ENCODE results near the gene MAST1. TPM values are rescaled to one million over a fixed set of nuclear protein-coding genes. Genes with fewer than 3 reads are reported as not detected.

Gene MAST1
- polyA plus RNA-seq, 1 experiment = 0.47 TPM

DNA sequence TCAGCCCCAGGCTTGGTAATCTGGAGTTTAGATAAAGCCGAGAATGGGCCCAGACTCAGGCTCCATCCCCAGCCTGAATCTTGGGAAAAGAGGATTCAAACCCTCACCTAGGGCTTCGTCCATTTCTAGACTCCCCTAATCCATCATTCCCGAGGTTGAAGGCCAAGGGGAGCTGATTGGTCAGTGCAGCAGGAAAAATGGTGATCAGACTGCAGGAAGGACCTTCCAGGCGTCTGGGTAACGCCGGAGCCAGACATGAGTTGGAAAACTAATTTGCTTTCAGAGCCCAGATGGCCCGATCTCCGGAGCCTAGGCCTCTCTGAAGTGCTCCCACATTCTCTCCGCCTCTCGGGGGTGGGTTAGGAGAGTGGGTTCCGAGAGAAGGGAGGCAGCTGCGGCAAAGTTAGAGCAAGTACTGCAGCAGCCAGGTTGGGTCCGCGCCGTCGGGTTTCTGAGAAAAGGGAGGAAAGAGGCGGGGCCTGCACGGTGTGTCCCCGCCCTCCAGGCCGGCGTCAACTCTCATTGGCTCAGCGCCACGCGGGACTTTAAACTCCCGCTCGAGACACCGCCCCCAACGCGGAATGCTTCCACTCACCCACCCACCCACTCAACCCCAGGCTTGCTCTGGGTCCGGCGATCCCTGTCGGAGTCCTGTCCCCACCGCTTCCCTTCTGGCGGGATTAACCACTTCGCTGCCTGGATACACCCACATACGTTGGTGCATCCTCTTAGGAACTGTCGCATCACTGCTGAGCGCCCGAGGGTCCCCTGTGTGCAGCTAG lies 3.1 kb upstream of the MAST1 start:
- POLR2A ChIA-PET = no interaction called here
- Histone ChIP-seq H3K4me3 (ENCODE audit: low read depth, low read length) (no peak overlapping the region), H3K9me3 (ENCODE audit: control insufficient read depth, insufficient read depth, low read length) (no peaks in the 10 kb centered on the region; the same call in 1 of the 2 replicates), H3K27me3 (ENCODE audit: control insufficient read depth, insufficient read depth, low read length) (peaks cover 66% of the 10 kb centered on the region), H3K27ac (ENCODE audit: low read depth, low read length) (no peak overlapping the region)
- DNase-seq (ENCODE audit: low read depth, low spot score) = no peak
- TF ChIP-seq, protein P1, sequence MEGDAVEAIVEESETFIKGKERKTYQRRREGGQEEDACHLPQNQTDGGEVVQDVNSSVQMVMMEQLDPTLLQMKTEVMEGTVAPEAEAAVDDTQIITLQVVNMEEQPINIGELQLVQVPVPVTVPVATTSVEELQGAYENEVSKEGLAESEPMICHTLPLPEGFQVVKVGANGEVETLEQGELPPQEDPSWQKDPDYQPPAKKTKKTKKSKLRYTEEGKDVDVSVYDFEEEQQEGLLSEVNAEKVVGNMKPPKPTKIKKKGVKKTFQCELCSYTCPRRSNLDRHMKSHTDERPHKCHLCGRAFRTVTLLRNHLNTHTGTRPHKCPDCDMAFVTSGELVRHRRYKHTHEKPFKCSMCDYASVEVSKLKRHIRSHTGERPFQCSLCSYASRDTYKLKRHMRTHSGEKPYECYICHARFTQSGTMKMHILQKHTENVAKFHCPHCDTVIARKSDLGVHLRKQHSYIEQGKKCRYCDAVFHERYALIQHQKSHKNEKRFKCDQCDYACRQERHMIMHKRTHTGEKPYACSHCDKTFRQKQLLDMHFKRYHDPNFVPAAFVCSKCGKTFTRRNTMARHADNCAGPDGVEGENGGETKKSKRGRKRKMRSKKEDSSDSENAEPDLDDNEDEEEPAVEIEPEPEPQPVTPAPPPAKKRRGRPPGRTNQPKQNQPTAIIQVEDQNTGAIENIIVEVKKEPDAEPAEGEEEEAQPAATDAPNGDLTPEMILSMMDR (IDR thresholded peaks at IDR 0.05; ENCODE audit: low read depth, low read length) = no peak
- CTCF ChIA-PET = interaction anchor here (0.9 to 1.2 kb wide), 2 partner anchors 13 to 68 kb away, joined by 4 to 5 read pairs; no protein-coding TSS in a partner anchor

DNA sequence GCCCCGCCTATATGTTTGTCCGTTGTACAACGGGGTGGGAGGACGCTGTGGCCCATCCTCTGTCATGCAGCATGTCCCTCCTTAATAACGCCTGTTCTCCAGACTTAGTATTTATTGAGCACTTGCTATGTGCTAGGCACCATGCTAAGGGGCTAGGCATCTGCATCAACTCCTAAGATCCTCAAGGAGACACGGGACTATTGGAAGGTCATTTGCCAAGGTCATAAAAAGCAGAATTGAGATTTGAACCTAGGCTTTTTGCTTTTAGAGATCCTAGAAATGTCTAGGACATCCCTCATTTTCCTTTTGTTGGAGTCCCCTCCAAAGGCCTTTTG lies 1.8 kb upstream of the MAST1 start:
- no peak overlapping the region for H3K4me3 ChIP-seq (ENCODE audit: low read depth, low read length)
- H3K9me3 ChIP-seq (ENCODE audit: control insufficient read depth, insufficient read depth, low read length) = peaks cover 5% of the 10 kb centered on the region; the same call in 1 of the 2 replicates
- H3K27me3 ChIP-seq (ENCODE audit: control insufficient read depth, insufficient read depth, low read length) = peaks cover 76% of the 10 kb centered on the region
- ChIA-PET CTCF (interaction anchor here (1.2 to 1.4 kb wide), 2 partner anchors 12 to 70 kb away, joined by 5 to 6 read pairs; no protein-coding TSS in a partner anchor), POLR2A (no interaction called here)
- H3K27ac ChIP-seq (ENCODE audit: low read depth, low read length) = no peak overlapping the region
- DNase-seq (ENCODE audit: low read depth, low spot score) = no peak
- TF ChIP-seq, protein P1 (IDR thresholded peaks at IDR 0.05; ENCODE audit: low read depth, low read length) = no peak

DNA sequence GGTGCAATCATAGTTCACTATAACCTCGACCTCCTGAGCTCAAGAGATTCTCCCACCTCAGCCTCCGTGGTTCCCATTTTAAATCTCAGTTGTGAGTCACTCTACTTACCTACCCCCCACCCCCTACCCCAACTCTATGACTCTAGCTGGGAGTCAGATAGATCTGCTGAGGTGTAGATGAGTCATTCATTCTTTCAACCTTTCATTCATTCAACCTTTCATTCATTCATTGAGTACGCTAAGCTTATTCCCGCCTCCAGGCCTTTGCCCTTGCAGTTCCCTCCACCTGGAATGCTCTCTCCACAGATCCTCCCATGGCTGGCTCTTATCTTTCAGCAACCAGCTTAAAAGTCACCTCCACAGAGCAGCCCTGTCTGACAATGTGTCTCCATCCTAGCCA lies 1.1 kb upstream of the MAST1 start:
- DNase-seq (ENCODE audit: low read depth, low spot score) = no peak
- ChIA-PET CTCF (interaction anchor here (0.5 to 1.4 kb wide), 5 partner anchors 10 to 71 kb away, joined by 4 to 10 read pairs (median 5); no protein-coding TSS in a partner anchor), POLR2A (interaction anchor here (0.7 kb wide), 1 partner anchor 96 kb away, joined by 3 read pairs; the partner anchor contains the start of gene FARSA)
- H3K27me3 ChIP-seq (ENCODE audit: control insufficient read depth, insufficient read depth, low read length) = peaks cover 82% of the 10 kb centered on the region
- peaks cover 5% of the 10 kb centered on the region; the same call in 1 of the 2 replicates for H3K9me3 ChIP-seq (ENCODE audit: control insufficient read depth, insufficient read depth, low read length)
- no peak overlapping the region for H3K27ac ChIP-seq (ENCODE audit: low read depth, low read length)
- H3K4me3 ChIP-seq (ENCODE audit: low read depth, low read length) = no peak overlapping the region
- TF ChIP-seq, protein P1 (IDR thresholded peaks at IDR 0.05; ENCODE audit: low read depth, low read length) = no peak

DNA sequence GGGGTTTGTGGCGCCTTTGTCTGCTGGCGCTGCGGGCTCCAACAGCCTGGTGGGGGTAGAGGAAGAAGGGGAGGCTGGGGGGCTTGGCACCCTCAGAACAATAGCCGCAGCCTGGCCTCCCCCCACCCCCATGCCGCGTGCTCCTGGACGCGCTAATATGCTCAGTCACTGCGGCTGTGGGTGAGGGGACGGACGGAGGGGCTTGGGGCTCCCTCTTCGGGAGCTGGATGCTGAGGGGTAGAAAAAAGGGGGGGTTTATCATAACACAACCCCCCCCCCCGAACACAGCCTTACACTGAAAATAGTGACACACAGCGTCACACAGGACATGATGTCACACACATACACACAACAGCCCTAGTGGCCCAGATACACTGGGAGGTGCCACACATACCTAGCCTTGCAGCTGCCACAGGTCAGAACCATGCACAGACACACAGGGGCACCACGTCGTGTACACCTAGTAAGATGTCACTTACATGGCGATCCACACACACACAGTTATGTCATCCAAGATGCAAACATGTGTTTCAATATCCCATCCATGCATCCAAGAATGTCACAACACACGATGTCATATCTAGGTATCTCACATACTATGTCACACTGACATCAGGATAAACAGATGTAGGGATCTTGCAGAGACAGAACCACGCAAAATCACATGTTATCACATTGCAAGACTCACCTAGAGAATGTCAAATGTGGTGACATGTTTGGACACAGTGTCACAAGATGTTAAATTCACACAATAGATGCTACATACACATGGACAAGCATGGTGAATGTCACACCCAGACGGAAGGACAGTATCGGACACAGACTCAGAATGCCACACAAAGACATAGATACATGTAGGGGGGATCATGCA lies 806 bp downstream of the MAST1 start:
- no peak overlapping the region for H3K4me3 ChIP-seq (ENCODE audit: low read depth, low read length)
- ChIA-PET POLR2A (no interaction called here), CTCF (no interaction called here)
- no peak overlapping the region for H3K27ac ChIP-seq (ENCODE audit: low read depth, low read length)
- TF ChIP-seq, protein P1 (IDR thresholded peaks at IDR 0.05; ENCODE audit: low read depth, low read length) = no peak
- no peak for DNase-seq (ENCODE audit: low read depth, low spot score)
- H3K27me3 ChIP-seq (ENCODE audit: control insufficient read depth, insufficient read depth, low read length) = peaks cover 79% of the 10 kb centered on the region
- H3K9me3 ChIP-seq (ENCODE audit: control insufficient read depth, insufficient read depth, low read length) = peaks cover 5% of the 10 kb centered on the region; the same call in 1 of the 2 replicates

Data from AG04450 (cell line).